Fibroblast of mammary gland (primary cell): ENCODE measurements around the gene PIP5K1A.

ENCODE experiments used
- DNase-seq: peaks from one replicate; pipeline ENCODE4 v3.0.0-alpha.2; 2010; ENCODE audit warnings: low read depth
- H3K4me3 ChIP-seq: 2 replicates; pipeline ENCODE4 v1.5.1; 2011; ENCODE audit warnings: low read depth, mild to moderate bottlenecking, low read length, moderate library complexity; ENCODE audit not compliant: control insufficient read depth
- CTCF ChIP-seq: conservative IDR thresholded peaks from 2 replicates; pipeline ENCODE4 v1.5.1; 2011; ENCODE audit warnings: low read depth, low read length, inconsistent platforms; ENCODE audit not compliant: control insufficient read depth, insufficient read depth

The PIP5K1A gene

GRCh38 chr1:151237678-151238466, 39.5 kb downstream of the PIP5K1A start:
- DNase-seq, result no peak
- no peak overlapping the region for H3K4me3 ChIP-seq
- no peak for TF ChIP-seq CTCF

GRCh38 chr1:151238467-151238739, 40.1 kb downstream of the PIP5K1A start:
- H3K4me3 ChIP-seq, result no peak overlapping the region
- DNase-seq, result peak; percentile 97
- TF ChIP-seq CTCF, result no peak

- no peak overlapping the region for H3K4me3 ChIP-seq
- no peak for TF ChIP-seq CTCF
- no peak for DNase-seq
Measured at GRCh38 chr1:151242442-151242841, 44.1 kb downstream of the PIP5K1A start.

- no peak for DNase-seq
- TF ChIP-seq CTCF, result no peak
Measured at GRCh38 chr1:151243683-151244216, 45.4 kb downstream of the PIP5K1A start.

GRCh38 chr1:151246786-151247185, 48.4 kb downstream of the PIP5K1A start:
- DNase-seq, result no peak
- TF ChIP-seq CTCF, result no peak
- no peak overlapping the region for H3K4me3 ChIP-seq

More at GRCh38 chr1:151243683-151244216, 45.4 kb downstream of the PIP5K1A start:
- no peak overlapping the region for H3K4me3 ChIP-seq

- DNase-seq, result peak; percentile 84
- no peak overlapping the region for H3K4me3 ChIP-seq
- TF ChIP-seq CTCF, result peak; percentile 94
Measured at GRCh38 chr1:151251656-151252470, 53.5 kb downstream of the PIP5K1A start.
